Measurements from ENCODE around the gene ACTR3C.

GRCh38 chr7:150342121-150342408 is 18.7 kb upstream of the ACTR3C start:
- TF ChIP-seq CTCF (IDR thresholded peaks at IDR 0.05), result no peak
- TF ChIP-seq POLR2A (IDR thresholded peaks at IDR 0.05), result no peak
- no peak for TF ChIP-seq EP300 (IDR thresholded peaks at IDR 0.05)
